GM10248 (cell line): ENCODE measurements around the gene ERICH2.

Source experiments
- CTCF ChIA-PET: fragments of 300-600 bp; sonication (Branson Sonifier 250); formaldehyde crosslinking; extraction: SDS; loops from one replicate; lab custom pipeline; 2021; ENCODE audit warnings: antibody characterized with exemption; lab: Yijun Ruan, JAX
- POLR2A ChIA-PET: fragments of 350-650 bp; sonication (Branson Sonifier 250); formaldehyde crosslinking; extraction: SDS; loops from one replicate; lab custom pipeline; 2020; ENCODE audit warnings: antibody characterized with exemption; lab: Yijun Ruan, JAX
- DNase-seq: peaks from one replicate; pipeline ENCODE4 v3.0.0; 2012; ENCODE audit errors: extremely low spot score
- TF ChIP-seq, protein P1 (sequence below): IDR thresholded peaks from 2 replicates; pipeline ENCODE4 v1.5.1; 2012; ENCODE audit warnings: mild to moderate bottlenecking, low read depth; ENCODE audit errors: extremely low read depth, missing control alignments, control extremely low read depth

Gene ERICH2

DNA sequence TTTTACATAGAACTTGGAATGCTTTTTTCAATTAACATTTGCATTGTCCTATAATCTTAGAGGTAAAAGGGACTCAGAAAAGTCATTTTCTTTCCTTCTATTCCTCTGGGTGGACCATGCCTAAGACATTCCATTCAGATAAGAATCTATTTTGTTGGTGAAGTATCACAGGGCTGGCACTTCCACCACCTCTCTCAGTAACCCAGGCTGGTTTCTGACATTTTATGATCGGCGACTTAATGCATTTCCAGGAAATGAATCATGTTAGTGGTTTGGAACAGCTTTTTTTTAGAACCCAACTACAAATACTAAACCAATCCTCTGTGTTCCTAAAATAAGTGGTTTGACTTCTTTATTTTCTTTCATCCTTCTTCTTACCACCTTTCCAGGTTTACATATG, 73.5 kb downstream of the ERICH2 start:
- TF ChIP-seq, protein P1, sequence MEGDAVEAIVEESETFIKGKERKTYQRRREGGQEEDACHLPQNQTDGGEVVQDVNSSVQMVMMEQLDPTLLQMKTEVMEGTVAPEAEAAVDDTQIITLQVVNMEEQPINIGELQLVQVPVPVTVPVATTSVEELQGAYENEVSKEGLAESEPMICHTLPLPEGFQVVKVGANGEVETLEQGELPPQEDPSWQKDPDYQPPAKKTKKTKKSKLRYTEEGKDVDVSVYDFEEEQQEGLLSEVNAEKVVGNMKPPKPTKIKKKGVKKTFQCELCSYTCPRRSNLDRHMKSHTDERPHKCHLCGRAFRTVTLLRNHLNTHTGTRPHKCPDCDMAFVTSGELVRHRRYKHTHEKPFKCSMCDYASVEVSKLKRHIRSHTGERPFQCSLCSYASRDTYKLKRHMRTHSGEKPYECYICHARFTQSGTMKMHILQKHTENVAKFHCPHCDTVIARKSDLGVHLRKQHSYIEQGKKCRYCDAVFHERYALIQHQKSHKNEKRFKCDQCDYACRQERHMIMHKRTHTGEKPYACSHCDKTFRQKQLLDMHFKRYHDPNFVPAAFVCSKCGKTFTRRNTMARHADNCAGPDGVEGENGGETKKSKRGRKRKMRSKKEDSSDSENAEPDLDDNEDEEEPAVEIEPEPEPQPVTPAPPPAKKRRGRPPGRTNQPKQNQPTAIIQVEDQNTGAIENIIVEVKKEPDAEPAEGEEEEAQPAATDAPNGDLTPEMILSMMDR: no peak
- ChIA-PET CTCF (interaction anchor here (1.1 to 1.2 kb wide), 2 partner anchors 28 to 29 kb away, joined by 3 to 4 read pairs; no protein-coding TSS in a partner anchor), POLR2A (no interaction called here)
- no peak for DNase-seq

DNA sequence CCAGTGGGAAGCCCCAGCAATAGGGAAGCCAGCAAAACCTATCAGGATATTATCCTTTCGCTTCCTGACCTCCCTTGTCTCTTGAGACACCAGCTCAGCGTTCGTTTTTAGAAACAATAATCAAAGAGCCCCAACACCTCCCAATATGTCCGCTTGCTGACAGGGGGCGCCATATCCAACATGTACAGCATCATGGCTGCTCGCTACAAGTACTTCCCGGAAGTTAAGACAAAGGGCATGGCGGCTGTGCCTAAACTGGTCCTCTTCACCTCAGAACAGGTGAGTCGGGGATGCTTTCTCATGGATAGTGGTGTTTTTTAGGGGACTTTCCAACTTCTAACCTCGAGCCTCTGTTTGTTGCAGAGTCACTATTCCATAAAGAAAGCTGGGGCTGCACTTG, 75.2 kb downstream of the ERICH2 start:
- TF ChIP-seq, protein P1: no peak
- ChIA-PET POLR2A (no interaction called here), CTCF (interaction anchor here (0.6 to 1.4 kb wide), 8 partner anchors 12 to 436 kb away, joined by 3 to 5 read pairs (median 3); no protein-coding TSS in a partner anchor)
- DNase-seq: no peak

DNA sequence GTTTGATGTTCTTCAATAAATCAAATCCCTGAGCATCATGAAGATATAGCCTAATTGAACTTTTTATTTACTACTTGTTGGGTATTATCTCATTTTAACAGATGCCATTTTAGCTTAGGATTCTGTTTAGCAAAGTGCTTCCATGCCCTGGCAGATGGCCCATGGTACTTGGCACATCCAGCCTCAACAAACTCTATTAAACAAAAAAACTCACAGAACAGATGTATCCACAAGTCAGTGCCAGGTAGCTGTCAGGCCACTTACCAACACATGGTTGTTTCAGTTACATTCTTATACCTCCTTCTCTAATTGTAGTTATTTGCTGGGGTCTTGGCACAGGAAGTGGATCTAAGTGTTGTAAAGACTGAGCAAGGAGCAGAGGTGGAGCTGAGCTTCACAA, 76.1 kb downstream of the ERICH2 start:
- TF ChIP-seq, protein P1: no peak
- ChIA-PET POLR2A (no interaction called here), CTCF (interaction anchor here (0.7 kb wide), 1 partner anchor 11 kb away, joined by 3 read pairs; no protein-coding TSS in a partner anchor)
- DNase-seq: no peak

DNA sequence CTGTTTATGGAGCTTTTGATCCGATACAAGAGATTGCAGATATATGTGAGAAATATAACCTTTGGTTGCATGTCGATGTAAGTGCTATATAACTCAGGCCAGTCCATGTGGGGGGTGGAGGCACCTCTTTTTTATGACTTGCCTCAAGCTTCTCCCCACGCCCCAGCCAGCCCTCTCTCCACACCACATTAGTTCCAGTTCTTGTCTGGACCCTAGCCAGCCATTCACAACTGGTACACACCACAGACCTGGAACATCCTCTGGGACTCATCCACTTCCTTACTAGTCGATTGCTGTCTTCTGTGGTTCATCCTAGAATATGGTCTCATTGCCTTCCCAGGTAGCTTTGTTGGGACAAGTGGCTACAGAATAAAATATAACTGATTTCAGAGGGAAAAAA, 77.5 kb downstream of the ERICH2 start:
- no peak for DNase-seq
- TF ChIP-seq, protein P1: no peak
- ChIA-PET CTCF (interaction anchor here (1.1 to 1.7 kb wide), 2 partner anchors 26 to 35 kb away, joined by 5 read pairs; no protein-coding TSS in a partner anchor), POLR2A (no interaction called here)
